HFFc6 (cell line): Measurements from ENCODE around the gene CDC73. TPM values are rescaled to one million over a fixed set of nuclear protein-coding genes. Genes with fewer than 3 reads are reported as not detected.

ENCODE experiments used
- DNase-seq: peaks from one replicate; pipeline ENCODE4 v3.0.0-alpha.2; 2018
- H3K27ac Mint-ChIP-seq: 2 replicates; pipeline ENCODE4 v1.8.0; 2020; ENCODE audit warnings: mild to moderate bottlenecking, mixed read lengths
- H3K27me3 Mint-ChIP-seq: 2 replicates; pipeline ENCODE4 v1.8.0; 2021; ENCODE audit warnings: mild to moderate bottlenecking, moderate library complexity, mixed read lengths; ENCODE audit not compliant: insufficient read depth
- H3K36me3 Mint-ChIP-seq: 2 replicates; pipeline ENCODE4 v1.8.0; 2021; ENCODE audit warnings: low read depth, mixed read lengths
- H3K4me1 Mint-ChIP-seq: 2 replicates; pipeline ENCODE4 v1.8.0; 2020; ENCODE audit warnings: low read depth, mixed read lengths
- H3K4me3 Mint-ChIP-seq: 2 replicates; pipeline ENCODE4 v1.8.0; 2020; ENCODE audit warnings: mild to moderate bottlenecking, moderate library complexity, mixed read lengths
- H3K9me3 Mint-ChIP-seq: 2 replicates; pipeline ENCODE4 v1.8.0; 2020; ENCODE audit warnings: mild to moderate bottlenecking, mixed read lengths
- total RNA-seq, 6 experiments: library from RNA; stranded (reverse); fragmentation: NEBNext Ultra II Directional; extraction: Animal tissue kit (Norgen Biotek cat#: 25700); gene quantifications; 2 replicates in 1 of 6; 3 replicates in 5 of 6; pipeline ENCODE4 v1.2.3, GENCODE V29; 2021
- TF ChIP-seq, protein P1 (sequence below): fragments of 200-600 bp; sonication (generic); IDR thresholded peaks from 2 replicates; pipeline ENCODE4 v1.5.0; 2021; ENCODE audit warnings: antibody characterized with exemption, mild to moderate bottlenecking

Gene CDC73
- total RNA-seq, 6 experiments from 2014 or later = 62.8 to 71.6 (median 65.2) TPM

DNA sequence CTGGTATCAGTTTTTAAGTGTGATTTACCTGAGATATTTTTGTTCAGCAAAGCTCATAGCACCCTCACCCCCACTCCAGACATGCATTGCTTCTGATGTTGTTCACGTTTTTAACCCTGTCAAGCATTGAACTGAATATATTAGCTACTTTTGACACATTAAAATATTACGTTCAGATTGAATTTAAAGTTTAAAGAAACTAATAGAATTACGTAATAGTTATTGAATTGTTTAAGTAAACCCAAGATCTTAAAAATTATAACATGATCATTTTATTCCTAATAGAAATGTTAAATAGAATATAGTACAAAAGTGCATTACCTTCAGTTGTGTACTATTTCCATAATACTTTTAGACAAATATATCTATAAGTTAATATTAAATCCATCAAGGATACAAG lies 35.5 kb upstream of the CDC73 start:
- no peak for DNase-seq
- H3K4me1 Mint-ChIP-seq = no peaks in the 10 kb centered on the region
- H3K4me3 Mint-ChIP-seq = no peak overlapping the region
- H3K27ac Mint-ChIP-seq = no peak overlapping the region
- TF ChIP-seq, protein P1, sequence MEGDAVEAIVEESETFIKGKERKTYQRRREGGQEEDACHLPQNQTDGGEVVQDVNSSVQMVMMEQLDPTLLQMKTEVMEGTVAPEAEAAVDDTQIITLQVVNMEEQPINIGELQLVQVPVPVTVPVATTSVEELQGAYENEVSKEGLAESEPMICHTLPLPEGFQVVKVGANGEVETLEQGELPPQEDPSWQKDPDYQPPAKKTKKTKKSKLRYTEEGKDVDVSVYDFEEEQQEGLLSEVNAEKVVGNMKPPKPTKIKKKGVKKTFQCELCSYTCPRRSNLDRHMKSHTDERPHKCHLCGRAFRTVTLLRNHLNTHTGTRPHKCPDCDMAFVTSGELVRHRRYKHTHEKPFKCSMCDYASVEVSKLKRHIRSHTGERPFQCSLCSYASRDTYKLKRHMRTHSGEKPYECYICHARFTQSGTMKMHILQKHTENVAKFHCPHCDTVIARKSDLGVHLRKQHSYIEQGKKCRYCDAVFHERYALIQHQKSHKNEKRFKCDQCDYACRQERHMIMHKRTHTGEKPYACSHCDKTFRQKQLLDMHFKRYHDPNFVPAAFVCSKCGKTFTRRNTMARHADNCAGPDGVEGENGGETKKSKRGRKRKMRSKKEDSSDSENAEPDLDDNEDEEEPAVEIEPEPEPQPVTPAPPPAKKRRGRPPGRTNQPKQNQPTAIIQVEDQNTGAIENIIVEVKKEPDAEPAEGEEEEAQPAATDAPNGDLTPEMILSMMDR = no peak
- H3K27me3 Mint-ChIP-seq = no peaks in the 10 kb centered on the region
- no peaks in the 10 kb centered on the region for H3K9me3 Mint-ChIP-seq
- H3K36me3 Mint-ChIP-seq = peaks cover 16% of the 10 kb centered on the region; the same call in 1 of the 2 replicates

- TF ChIP-seq, protein P1 = no peak
- DNase-seq = no peak
- no peaks in the 10 kb centered on the region for H3K4me1 Mint-ChIP-seq
- H3K9me3 Mint-ChIP-seq = no peaks in the 10 kb centered on the region
- no peak overlapping the region for H3K27ac Mint-ChIP-seq
- no peaks in the 10 kb centered on the region for H3K27me3 Mint-ChIP-seq
- H3K4me3 Mint-ChIP-seq = no peak overlapping the region
- peaks cover 12% of the 10 kb centered on the region; the same call in 1 of the 2 replicates for H3K36me3 Mint-ChIP-seq
Measured at GRCh38 chr1:193087893-193088292, 33.9 kb upstream of the CDC73 start.

GRCh38 chr1:193090865-193091264 lies 31.0 kb upstream of the CDC73 start:
- no peaks in the 10 kb centered on the region for H3K4me1 Mint-ChIP-seq
- H3K27me3 Mint-ChIP-seq = no peaks in the 10 kb centered on the region
- H3K4me3 Mint-ChIP-seq = no peak overlapping the region
- H3K36me3 Mint-ChIP-seq = no peaks in the 10 kb centered on the region
- DNase-seq = no peak
- H3K9me3 Mint-ChIP-seq = no peaks in the 10 kb centered on the region
- no peak overlapping the region for H3K27ac Mint-ChIP-seq
- TF ChIP-seq, protein P1 = no peak

GRCh38 chr1:193094112-193094511 lies 27.7 kb upstream of the CDC73 start:
- TF ChIP-seq, protein P1 = no peak
- DNase-seq = no peak
- Mint-ChIP-seq H3K27me3 (no peaks in the 10 kb centered on the region), H3K36me3 (0 out of 2 replicates have a peak, but pooled peaks cover 6% of the 10 kb centered on the region), H3K4me3 (no peak overlapping the region), H3K27ac (no peak overlapping the region), H3K4me1 (no peaks in the 10 kb centered on the region), H3K9me3 (no peaks in the 10 kb centered on the region)

DNA sequence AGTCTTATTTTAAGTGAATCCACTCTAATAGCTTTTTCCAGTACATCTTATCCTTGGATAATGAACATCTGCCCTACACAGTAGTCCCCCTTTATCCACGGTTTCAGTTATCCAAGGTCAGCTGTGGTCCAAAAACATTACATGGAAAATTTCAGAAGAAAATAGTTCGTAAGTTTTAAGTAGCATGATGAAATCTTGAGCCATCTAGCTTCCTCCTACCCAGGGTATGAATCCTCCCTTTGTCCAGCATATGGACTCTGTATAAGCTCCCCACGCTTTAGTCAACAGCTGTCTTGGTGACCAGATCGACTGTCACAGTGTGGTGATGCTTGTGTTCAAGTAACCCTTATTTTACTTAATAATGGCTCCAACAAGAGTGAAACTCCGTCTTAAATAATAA lies 19.2 kb upstream of the CDC73 start:
- H3K4me1 Mint-ChIP-seq = peaks cover 25% of the 10 kb centered on the region
- H3K27ac Mint-ChIP-seq = no peak overlapping the region
- TF ChIP-seq, protein P1 = no peak

More for the DNA sequence above, 19.2 kb upstream of the CDC73 start:
- no peak for DNase-seq
- no peaks in the 10 kb centered on the region for H3K9me3 Mint-ChIP-seq
- peaks cover 1% of the 10 kb centered on the region for H3K27me3 Mint-ChIP-seq
- no peak overlapping the region for H3K4me3 Mint-ChIP-seq
- no peaks in the 10 kb centered on the region for H3K36me3 Mint-ChIP-seq
